ENCODE results near the gene GRPR. TPM values are rescaled to one million over a fixed set of nuclear protein-coding genes. Genes with fewer than 3 reads are reported as not detected.
"Not testable (repeated sequence)": the region's sequence is repeated elsewhere in the genome, so short reads cannot be mapped to it uniquely, and the experiment has no call there.

The GRPR gene
- total RNA-seq, 1 donor from 2014 or later = 0.13 TPM

- intact Hi-C loops (cut with DNase I) = no loop called here
- no peak for DNase-seq
- ATAC-seq (ENCODE audit: poor library complexity) = no peak
Observed at GRCh38 chrX:16130707-16131106, 7.3 kb downstream of the GRPR start.

- intact Hi-C loops (cut with DNase I) = no loop called here
- DNase-seq = no peak
- ATAC-seq (ENCODE audit: poor library complexity) = no peak
Observed at GRCh38 chrX:16134936-16135335, 11.6 kb downstream of the GRPR start.

- intact Hi-C loops (cut with DNase I) = no loop called here
- ATAC-seq (ENCODE audit: poor library complexity) = no peak
- DNase-seq = no peak
Observed at GRCh38 chrX:16136080-16136479, 12.7 kb downstream of the GRPR start.

- DNase-seq = no peak
- ATAC-seq (ENCODE audit: poor library complexity) = no peak
- intact Hi-C loops (cut with DNase I) = no loop called here
Observed at GRCh38 chrX:16137416-16138107, 14.2 kb downstream of the GRPR start.

- intact Hi-C loops (cut with DNase I) = no loop called here
- ATAC-seq (ENCODE audit: poor library complexity) (no peak), DNase-seq (no peak)
Observed at GRCh38 chrX:16138108-16138427, 14.7 kb downstream of the GRPR start.

GRCh38 chrX:16140448-16140847, 17.1 kb downstream of the GRPR start:
- DNase-seq = no peak
- intact Hi-C loops (cut with DNase I) = no loop called here
- ATAC-seq (ENCODE audit: poor library complexity) = no peak

- ATAC-seq (ENCODE audit: poor library complexity) (no peak), DNase-seq (no peak)
- intact Hi-C loops (cut with DNase I) = no loop called here
Observed at GRCh38 chrX:16140983-16141382, 17.6 kb downstream of the GRPR start.

- ATAC-seq (ENCODE audit: poor library complexity) (no peak), DNase-seq (no peak)
- intact Hi-C loops (cut with DNase I) = no loop called here
Observed at GRCh38 chrX:16141422-16142245, 18.3 kb downstream of the GRPR start.

- DNase-seq (no peak), ATAC-seq (ENCODE audit: poor library complexity) (no peak)
- intact Hi-C loops (cut with DNase I) = no loop called here
Observed at GRCh38 chrX:16142246-16142558, 18.8 kb downstream of the GRPR start.

GRCh38 chrX:16143968-16144367, 20.6 kb downstream of the GRPR start:
- DNase-seq (no peak), ATAC-seq (ENCODE audit: poor library complexity) (no peak)
- intact Hi-C loops (cut with DNase I) = no loop called here

GRCh38 chrX:16144420-16144819, 21.1 kb downstream of the GRPR start:
- ATAC-seq (ENCODE audit: poor library complexity) (no peak), DNase-seq (no peak)
- intact Hi-C loops (cut with DNase I) = no loop called here

- intact Hi-C loops (cut with DNase I); DNase-seq; ATAC-seq (ENCODE audit: poor library complexity): not testable (repeated sequence)
Observed at GRCh38 chrX:16145093-16145492, 21.7 kb downstream of the GRPR start.

- intact Hi-C loops (cut with DNase I) = no loop called here
- DNase-seq (no peak), ATAC-seq (ENCODE audit: poor library complexity) (no peak)
Observed at GRCh38 chrX:16145656-16146055, 22.3 kb downstream of the GRPR start.

GRCh38 chrX:16148896-16149295, 25.5 kb downstream of the GRPR start:
- intact Hi-C loops (cut with DNase I) = no loop called here
- DNase-seq (no peak), ATAC-seq (ENCODE audit: poor library complexity) (no peak)

GRCh38 chrX:16155581-16156096, 32.3 kb downstream of the GRPR start:
- ATAC-seq (ENCODE audit: poor library complexity) (no peak), DNase-seq (no peak)
- intact Hi-C loops (cut with DNase I) = no loop called here

GRCh38 chrX:16156692-16157331, 33.4 kb downstream of the GRPR start:
- intact Hi-C loops (cut with DNase I) = no loop called here
- ATAC-seq (ENCODE audit: poor library complexity) (no peak), DNase-seq (no peak)

GRCh38 chrX:16160729-16161128, 37.4 kb downstream of the GRPR start:
- ATAC-seq (ENCODE audit: poor library complexity) (no peak), DNase-seq (no peak)
- intact Hi-C loops (cut with DNase I) = no loop called here

GRCh38 chrX:16161173-16161572, 37.8 kb downstream of the GRPR start:
- intact Hi-C loops (cut with DNase I); ATAC-seq (ENCODE audit: poor library complexity); DNase-seq: not testable (repeated sequence)

- intact Hi-C loops (cut with DNase I) = no loop called here
- ATAC-seq (ENCODE audit: poor library complexity) (no peak), DNase-seq (no peak)
Observed at GRCh38 chrX:16162391-16162790, 39.0 kb downstream of the GRPR start.

GRCh38 chrX:16164748-16165147, 41.4 kb downstream of the GRPR start:
- ATAC-seq (ENCODE audit: poor library complexity) = no peak
- DNase-seq = no peak
- intact Hi-C loops (cut with DNase I) = no loop called here
